ENCODE results near the gene ANKDD1B. TPM values are rescaled to one million over a fixed set of nuclear protein-coding genes. Genes with fewer than 3 reads are reported as not detected.
A peak's percentile ranks its signal among the peaks of the same experiment; 100 is the strongest.
"Not testable (repeated sequence)": the region's sequence is repeated elsewhere in the genome, so short reads cannot be mapped to it uniquely, and the experiment has no call there.

Gene ANKDD1B
- total and polyA plus RNA-seq, 9 of the 15 experiments (the other 6 are each of a cell fraction or from before 2014, with no cell fraction given), result 0.04 to 0.29 (median 0.18) TPM; not detected in 1

DNA sequence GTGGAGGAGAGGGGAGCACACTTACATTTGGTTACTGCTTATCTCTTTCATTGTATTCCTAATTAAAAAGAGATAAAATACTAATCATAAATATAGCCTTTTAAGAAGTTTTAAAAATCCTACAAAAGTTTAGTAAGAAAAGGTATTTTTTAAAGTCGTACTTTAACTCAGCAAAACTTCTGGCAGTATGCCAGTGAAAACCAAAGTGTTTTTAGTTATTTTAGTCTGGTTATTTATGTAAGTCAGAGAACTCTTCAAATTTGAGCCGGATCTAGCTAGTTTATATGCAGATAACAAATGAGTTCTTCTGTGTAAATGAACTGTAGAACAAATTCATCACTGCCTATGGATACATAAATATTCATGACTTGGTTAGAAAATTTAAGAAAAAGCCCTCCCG is 36.5 kb upstream of the ANKDD1B start:
- Histone ChIP-seq H3K4me1 (replicated peaks in 1 of 2; ENCODE audit: control insufficient read depth in 2 of 2, insufficient read depth in 2 of 2, low read length in 2 of 2) (peaks cover 0 to 6% of the 10 kb centered on the region in 2 experiments; a peak in 2 of 5 replicates), H3K36me3 (ENCODE audit: control insufficient read depth, insufficient read depth, low read length) (peaks cover 30% of the 10 kb centered on the region; the same call in 2 of the 3 replicates), H3K4me3 (no peak overlapping the region), H3K79me2 (ENCODE audit: control insufficient read depth, insufficient read depth, low read length) (peaks cover 3% of the 10 kb centered on the region; the same call in 1 of the 3 replicates), H3K9me3 (replicated peaks; ENCODE audit: control insufficient read depth, insufficient read depth, low read depth, low read length) (no peaks in the 10 kb centered on the region), H3K4me2 (ENCODE audit: insufficient read depth, low read length) (no peak overlapping the region), H3K9me1 (ENCODE audit: control insufficient read depth, insufficient read depth, low read length) (no peaks in the 10 kb centered on the region), H4K20me1 (replicated peaks; ENCODE audit: control insufficient read depth, insufficient read depth, low read length) (no peaks in the 10 kb centered on the region), H3K27me3 (ENCODE audit: control insufficient read depth in 2 of 2, insufficient read depth in 2 of 2, low read length in 2 of 2) (no peaks in the 10 kb centered on the region), H2AFZ (ENCODE audit: low read depth, low read length) (no peak overlapping the region), H3K9ac (ENCODE audit: insufficient read depth in 1 of 2, low read depth in 2 of 2, low read length in 2 of 2) (no peak overlapping the region), H3K27ac (ENCODE audit: extremely low read depth, low read depth, low read length) (no peak overlapping the region; the same call in 2 of the 3 replicates)
- in situ Hi-C loops (cut with MboI), result no loop called here
- FAIRE-seq, result no peak
- POLR2A ChIA-PET, result no interaction called here
- no TSS peak for BruUV-seq (replicated peaks)
- intact Hi-C loops (cut with micrococcal nuclease), result no loop called here
- TF ChIP-seq PML (IDR thresholded peaks at IDR 0.05; ENCODE audit: low read length), result no peak
- no peak for TF ChIP-seq SP1 (CRISPR knock-in tag; IDR thresholded peaks at IDR 0.05)
- TF ChIP-seq LCOR (CRISPR knock-in tag; IDR thresholded peaks at IDR 0.05), result no peak
- peak; percentile 67 for TF ChIP-seq NFIX (CRISPR knock-in tag; IDR thresholded peaks at IDR 0.05; ENCODE audit: low read depth)
- TF ChIP-seq NFIC (IDR thresholded peaks at IDR 0.05), result peak; percentile 90
- ATAC-seq, result no peak
- DNase-seq (ENCODE audit: extremely low read depth in 1 of 4, low spot score in 3 of 4), result no peak
- WGBS (ENCODE audit: insufficient coverage, low coverage, missing lambda C conversion rate), result 45% methylated on average over 3 of the region's 3 CpGs
- CTCF ChIA-PET (ENCODE audit: low intra/inter-chr PET ratio), result no interaction called here

DNA sequence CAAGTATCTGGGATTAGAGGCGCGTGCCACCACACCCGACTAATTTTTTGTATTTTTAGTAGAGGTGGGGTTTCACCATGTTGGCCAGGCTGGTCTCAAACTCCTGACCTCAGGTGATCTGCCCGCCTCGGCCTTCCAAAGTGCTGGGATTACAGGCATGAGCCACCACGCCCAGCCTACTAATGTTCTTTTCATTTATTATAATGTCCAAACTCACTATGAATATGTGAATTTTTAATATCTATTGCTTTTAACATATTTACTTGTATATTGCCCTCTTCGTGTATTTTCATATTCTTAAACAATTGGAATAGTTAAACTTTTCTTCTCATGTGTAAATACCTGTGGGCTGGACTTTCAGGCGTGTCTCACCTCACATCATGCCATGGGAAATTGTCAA is 33.0 kb upstream of the ANKDD1B start:
- H3K27ac ChIP-seq (ENCODE audit: extremely low read depth, low read depth, low read length); H3K4me3 ChIP-seq; H3K9me1 ChIP-seq (ENCODE audit: control insufficient read depth, insufficient read depth, low read length); H3K4me1 ChIP-seq (replicated peaks in 1 of 2; ENCODE audit: control insufficient read depth in 2 of 2, insufficient read depth in 2 of 2, low read length in 2 of 2); DNase-seq (ENCODE audit: extremely low read depth in 1 of 4, low spot score in 3 of 4); H3K79me2 ChIP-seq (ENCODE audit: control insufficient read depth, insufficient read depth, low read length); ATAC-seq; H2AFZ ChIP-seq (ENCODE audit: low read depth, low read length); H3K9ac ChIP-seq (ENCODE audit: insufficient read depth in 1 of 2, low read depth in 2 of 2, low read length in 2 of 2); in situ Hi-C loops (cut with MboI); H3K4me2 ChIP-seq (ENCODE audit: insufficient read depth, low read length); BruUV-seq (replicated peaks); H3K27me3 ChIP-seq (ENCODE audit: control insufficient read depth in 2 of 2, insufficient read depth in 2 of 2, low read length in 2 of 2); FAIRE-seq; H3K9me3 ChIP-seq (replicated peaks; ENCODE audit: control insufficient read depth, insufficient read depth, low read depth, low read length); CTCF ChIA-PET (ENCODE audit: low intra/inter-chr PET ratio); intact Hi-C loops (cut with micrococcal nuclease); H4K20me1 ChIP-seq (replicated peaks; ENCODE audit: control insufficient read depth, insufficient read depth, low read length): not testable (repeated sequence)
- H3K36me3 ChIP-seq (ENCODE audit: control insufficient read depth, insufficient read depth, low read length), result peaks cover 41% of the 10 kb centered on the region; the same call in 2 of the 3 replicates
- WGBS (ENCODE audit: insufficient coverage, low coverage, missing lambda C conversion rate), result 83% methylated on average over 4 of the region's 8 CpGs
- POLR2A ChIA-PET, result interaction anchor here (1.4 kb wide), 1 partner anchor 10 kb away, joined by 3 read pairs; no protein-coding TSS in a partner anchor

All from K562 (cell line).